ENCODE data around the gene JPH4.
"Not testable (repeated sequence)": the region's sequence is repeated elsewhere in the genome, so short reads cannot be mapped to it uniquely, and the experiment has no call there.

JPH4 gene

DNA sequence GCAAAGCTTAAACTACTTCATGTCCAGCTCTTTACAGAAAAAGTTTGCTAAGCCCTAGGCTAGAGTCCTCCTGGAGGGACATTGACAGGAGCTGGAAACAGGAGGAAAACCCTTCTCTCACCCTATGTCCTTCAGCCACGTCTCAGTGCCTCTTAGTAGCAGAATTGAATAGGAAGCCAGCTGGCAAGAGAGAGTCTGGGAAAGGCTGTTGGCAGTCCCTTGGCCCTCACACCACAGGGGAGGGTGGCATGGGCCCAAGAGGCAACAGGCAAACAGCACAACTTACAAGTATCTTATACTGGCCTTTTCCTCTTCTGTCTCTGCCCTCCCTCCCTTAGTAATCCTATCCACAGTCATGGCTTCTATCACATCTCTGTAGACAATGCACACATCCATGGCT lies 29.9 kb upstream of the JPH4 start:
- no peak for DNase-seq

DNA sequence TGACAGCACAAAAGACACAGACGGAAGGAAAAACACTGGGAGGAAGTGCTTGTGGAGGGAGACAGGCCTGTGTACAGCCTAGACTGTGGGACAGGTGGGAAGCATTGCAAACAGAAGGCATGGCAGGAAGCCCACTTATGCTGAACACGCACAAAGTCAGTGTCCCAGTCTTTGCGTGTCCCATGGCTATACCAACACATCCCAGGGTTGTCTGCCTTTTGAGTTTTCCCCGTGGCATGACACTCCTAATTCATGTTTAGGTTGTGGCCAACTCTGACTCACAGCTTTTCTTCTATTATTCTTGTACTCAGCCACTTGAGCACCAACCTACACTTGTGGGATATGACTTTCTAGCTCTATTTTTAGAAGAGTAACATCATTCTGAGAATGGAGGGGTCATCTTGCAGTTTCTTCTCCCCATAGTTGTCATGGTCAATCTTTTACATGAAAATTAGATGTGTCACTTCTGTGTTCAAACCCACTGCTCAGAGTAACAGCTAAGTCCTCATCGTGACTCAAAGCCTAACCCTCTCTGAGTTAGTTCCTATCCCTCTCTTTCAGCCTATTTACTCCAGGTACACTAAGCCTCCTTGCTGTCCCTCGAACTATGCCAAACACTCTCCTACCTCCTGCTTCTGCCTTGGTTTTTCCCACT lies 27.5 kb upstream of the JPH4 start:
- DNase-seq, result no peak

DNA sequence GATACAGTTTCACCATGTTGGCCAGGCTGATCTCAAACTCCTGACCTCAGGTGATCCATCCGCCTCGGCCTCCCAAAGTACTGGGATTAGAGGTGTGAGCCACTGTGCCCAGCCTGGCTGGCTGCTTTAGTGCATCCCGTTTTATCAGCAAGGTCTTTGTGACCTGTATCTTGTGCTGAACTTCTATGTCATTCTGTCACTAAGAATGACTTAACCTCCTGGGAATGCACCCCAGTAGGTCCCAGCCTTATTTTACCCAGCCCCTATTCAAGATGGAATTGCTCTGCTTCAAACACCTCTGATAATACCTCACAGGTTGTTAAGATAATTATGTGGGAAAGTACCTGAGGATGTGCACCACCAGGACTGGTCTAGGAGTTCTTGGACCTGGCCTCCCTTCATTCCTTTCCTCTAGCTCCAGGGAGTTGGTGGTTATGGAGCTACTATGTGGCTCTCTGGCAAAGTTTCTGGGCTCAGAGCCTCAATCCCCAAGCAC lies 26.1 kb upstream of the JPH4 start:
- DNase-seq, result no peak

DNA sequence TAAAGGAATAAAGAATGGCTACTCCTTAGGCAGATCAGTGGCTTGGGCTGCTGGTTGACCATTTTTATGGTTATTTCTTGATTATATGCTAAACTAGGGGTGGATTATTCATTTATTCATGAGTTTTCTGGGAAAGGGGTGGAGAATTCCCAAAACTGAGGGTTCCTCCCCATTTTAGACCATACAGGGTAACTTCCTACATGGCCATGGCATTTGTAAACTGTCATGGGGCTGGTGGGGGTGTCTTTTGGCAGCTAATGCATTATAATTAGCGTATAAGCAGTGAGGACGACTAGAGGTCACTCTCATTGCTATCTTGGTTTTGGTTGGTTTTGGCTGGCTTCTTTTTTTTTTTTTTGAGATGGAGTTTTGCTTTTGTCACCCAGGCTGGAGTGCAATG lies 25.6 kb upstream of the JPH4 start:
- DNase-seq, result no peak

DNA sequence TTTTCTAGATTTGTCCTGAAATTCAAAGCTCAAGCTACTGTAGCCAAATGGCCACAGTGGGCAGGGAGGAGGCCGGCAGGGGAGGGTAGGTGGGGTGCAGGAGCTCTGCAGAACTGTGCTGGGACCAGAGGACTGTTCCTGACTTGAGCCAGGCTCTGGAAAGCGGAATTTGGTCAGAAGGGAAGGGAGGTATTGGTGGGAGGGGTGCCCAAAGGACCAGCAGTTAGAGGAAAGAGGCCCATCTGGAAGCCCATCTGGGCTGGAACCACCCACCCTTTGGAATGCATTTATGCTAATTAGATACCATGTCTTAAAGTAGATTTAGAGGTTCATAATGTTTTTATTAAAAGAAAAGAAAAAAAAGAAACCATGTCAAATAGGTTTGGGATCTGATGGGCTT lies 24.5 kb upstream of the JPH4 start:
- no peak for DNase-seq

DNA sequence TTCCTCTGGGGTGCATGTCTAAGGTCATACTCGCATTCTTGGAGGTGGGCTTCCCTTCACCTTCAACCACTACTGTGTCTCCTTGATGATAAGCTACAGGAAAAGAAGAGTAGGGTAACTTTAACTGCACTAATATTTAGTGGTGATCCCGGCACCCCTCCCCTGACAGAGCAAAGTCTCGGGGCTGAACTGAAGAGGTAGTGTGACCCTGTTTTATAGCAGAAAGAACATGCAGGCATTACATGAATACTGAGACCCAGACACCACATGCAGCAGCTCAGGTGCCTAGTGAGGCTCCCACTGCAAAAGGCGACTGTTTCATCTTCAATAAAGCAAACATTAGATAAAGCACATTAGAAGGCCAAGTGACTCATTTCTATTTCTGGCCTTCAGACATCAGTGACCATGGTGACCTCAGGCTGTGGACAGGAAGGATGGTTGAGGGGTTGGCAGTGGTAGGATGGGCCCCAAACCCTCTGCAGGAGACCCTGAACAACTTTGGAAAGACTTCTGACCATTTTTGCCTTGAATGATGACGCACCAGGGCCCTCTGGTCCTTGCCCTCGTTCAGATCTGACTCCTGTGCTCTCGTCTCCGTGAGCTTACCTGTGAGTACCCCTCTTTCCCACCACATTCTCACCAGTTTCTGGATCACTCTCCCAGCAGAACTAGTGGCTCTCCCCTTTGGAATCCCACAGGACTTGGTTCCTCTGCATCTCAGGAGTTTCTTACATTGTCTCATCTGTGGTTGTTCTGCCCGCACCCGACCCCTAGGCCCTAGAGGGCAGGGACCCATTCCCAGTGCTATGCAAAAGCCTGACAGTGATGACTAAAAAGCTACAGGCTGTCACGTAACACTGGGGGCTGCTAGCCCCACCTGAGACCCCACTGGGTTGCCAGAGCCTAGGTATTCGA lies 23.8 kb upstream of the JPH4 start:
- no peak for DNase-seq

DNA sequence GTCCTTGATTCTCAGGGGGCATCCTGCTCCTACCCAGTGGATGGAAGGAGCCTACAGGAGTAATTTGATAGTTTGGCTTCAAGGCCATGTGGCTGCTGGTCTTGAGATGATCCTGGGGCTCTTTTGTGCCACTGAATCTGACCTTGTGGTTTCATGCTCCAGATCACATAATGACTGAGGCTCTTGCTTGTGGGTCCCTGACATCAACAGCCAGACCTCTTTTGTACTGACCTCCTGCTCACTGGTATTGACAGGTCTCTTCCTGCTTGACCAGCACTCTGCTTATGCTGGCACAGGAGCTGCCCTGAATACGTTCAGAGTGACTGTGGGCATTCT lies 23.2 kb upstream of the JPH4 start:
- no peak for DNase-seq

DNA sequence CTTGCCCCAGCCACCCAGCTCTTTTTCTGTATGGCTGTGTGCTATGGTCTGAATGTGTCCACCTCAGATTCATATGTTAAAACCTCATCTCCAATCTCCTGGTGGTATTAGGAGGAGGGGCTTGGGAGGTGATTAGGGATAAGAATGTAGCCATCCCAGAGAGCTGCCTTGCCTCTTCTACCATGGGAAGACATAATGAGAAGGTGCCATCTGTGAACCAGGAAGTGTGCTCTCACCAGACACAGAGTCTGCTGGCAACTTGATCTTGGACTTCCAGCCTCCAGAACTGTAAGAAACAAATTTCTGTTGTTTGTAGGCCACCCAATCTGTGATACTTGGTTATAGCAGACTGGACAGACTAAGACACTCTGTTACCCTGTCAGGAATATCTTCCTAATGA lies 22.8 kb upstream of the JPH4 start:
- DNase-seq, result no peak

DNA sequence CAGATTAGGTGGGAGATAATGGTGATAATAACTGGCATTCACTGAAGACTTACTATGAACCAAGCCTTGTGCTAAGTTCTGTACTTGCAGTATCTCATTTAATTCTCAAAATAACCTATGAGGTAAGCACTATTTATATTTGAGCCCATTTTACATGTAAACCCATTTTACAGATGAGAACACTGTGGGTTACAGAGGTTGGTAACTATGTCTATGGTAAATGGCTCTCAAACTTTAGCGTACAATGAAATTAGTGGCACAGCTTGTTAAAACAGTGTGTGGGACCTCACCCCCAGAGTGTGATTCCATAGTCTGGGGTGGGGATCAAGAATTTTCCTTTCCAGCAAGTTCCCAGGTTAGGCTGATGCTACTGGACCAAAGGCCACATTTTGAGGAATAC lies 22.2 kb upstream of the JPH4 start:
- no peak for DNase-seq

DNA sequence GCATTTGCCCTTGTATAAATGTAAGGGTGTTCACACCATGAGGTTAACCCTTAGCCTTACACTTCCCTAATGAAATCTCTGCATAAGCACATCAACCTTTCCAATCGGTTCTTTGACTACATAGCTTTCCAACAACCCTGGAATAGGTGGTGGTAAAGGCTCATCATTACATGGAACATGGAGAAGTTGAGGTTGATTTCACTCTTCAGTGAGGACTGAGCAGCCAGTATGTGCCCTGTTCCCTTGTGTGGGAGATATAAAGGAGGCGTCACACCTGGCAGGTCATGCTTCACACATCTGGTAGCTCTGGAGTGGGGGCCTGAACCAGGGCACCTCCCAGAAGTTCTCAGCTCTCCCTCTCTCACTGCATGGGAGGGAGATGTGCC lies 21.7 kb upstream of the JPH4 start:
- DNase-seq, result no peak

DNA sequence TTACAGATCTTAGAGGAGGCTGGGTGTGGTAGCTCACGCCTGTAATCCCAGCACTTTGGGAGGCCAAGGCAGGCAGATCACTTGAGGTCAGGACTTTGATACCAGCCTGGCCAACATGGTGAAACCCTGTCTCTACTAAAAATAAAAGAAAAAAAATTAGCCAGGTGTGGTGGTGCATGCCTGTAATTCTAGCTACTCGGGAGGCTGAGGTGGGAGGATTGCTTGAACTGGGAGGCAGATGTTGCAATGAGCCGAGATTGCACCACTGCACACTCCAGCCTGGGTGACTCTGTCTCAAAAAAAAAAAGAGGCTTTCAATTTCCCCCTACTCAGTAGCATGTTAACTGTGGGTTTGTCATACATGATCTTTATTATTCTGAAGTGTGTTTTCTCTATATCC lies 15.6 kb upstream of the JPH4 start:
- not testable (repeated sequence) for DNase-seq

DNA sequence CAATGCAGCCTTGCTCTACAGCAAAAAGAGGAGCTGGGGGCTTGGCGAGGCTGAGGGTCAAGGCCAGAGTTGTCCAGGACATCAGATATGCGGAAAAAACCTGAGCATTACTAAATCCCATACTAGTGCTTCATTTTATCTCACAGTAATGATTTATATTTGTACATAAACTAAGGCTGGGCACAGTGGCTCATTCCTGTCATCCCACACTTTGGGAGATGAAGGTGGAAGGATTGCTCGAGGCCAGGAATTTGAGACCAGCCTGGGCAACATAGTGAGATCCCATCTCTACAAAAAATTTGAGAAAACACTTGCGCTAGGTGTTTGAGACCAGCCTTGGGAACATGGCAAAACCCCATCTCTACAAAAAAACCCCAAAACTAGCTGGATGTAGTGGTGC lies 11.6 kb upstream of the JPH4 start:
- no peak for DNase-seq

DNA sequence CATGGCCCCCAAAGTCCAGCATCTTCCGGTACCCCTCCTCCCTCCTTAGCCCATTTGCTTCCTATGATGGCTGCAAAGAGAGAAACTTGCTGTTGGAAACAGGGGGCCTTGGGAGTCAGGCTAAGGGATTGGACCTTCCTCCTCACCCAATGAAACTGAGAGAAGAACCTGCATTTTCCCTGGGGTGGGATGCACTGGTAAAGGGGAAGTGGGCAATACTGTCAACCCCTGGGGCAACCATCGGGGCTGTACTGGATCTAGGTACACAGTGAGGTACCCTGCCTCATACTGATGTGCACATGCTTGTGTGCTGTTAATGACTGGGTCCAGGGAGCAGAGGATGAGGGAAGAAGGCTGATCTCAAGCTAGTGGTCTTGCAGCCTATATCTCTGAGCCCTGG lies 11.0 kb upstream of the JPH4 start:
- no peak for DNase-seq

DNA sequence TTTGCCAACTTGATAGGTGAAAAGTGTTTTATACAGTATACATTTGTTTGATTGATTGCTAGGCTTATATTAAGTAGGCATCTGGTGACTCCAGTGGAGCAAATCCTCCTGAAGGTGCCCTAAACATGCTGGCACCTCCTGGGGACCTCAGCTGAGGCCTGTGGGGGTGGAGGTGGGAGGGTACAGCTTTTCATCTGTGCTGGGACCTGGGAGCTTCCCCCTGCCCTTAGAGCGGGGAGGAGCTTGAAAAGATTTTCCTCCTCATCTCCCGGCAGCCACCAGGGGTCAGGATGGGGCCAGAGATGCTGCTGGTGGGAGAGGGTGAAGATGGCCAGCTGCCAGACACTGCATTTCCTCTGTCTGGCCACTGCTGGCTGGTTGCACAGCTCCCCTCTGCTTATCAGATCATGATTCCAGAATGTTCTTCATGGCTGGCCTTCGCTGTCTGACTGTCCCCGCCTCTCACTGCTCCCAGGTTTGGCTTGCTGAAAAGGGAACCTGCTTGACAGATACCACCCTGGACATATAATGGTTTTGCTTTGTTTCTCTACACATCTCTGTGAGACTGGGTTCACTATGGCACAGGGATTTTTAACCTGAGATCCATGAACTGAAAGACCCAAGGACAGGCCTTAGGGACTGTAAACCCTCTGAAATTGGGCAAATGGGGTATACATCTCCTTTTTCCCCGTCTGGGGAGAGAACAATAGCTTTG lies 10.5 kb upstream of the JPH4 start:
- peak; percentile 45 for DNase-seq

DNA sequence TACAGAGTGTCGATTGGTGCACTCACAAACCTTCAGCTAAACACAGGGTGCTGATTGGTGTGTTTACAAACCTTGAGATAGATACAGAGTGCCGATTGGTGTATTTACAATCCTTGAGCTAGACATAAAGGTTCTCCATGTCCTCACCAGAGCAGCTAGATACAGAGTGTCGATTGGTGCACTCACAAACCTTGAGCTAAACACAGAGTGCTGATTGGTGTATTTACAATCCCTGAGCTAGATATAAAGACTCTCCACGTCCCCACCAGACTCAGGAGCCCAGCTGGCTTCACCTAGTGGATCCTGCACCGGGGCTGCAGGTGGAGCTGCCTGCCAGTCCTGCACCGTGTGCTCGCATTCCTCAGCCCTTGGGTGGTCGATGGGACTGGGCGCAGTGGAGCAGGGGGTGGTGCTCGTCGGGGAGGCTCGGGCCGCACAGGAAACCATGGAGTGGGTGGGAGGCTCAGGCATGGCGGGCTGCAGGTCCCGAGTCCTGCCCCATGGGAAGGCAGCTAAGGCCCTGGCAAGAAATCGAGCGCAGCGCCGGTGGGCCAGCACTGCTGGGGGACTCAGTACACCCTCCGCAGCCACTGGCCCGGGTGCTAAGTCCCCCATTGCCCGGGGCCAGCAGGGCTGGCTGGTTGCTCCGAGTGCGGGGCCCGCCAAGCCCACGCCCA lies 6.1 kb upstream of the JPH4 start:
- DNase-seq, result not testable (repeated sequence)

DNA sequence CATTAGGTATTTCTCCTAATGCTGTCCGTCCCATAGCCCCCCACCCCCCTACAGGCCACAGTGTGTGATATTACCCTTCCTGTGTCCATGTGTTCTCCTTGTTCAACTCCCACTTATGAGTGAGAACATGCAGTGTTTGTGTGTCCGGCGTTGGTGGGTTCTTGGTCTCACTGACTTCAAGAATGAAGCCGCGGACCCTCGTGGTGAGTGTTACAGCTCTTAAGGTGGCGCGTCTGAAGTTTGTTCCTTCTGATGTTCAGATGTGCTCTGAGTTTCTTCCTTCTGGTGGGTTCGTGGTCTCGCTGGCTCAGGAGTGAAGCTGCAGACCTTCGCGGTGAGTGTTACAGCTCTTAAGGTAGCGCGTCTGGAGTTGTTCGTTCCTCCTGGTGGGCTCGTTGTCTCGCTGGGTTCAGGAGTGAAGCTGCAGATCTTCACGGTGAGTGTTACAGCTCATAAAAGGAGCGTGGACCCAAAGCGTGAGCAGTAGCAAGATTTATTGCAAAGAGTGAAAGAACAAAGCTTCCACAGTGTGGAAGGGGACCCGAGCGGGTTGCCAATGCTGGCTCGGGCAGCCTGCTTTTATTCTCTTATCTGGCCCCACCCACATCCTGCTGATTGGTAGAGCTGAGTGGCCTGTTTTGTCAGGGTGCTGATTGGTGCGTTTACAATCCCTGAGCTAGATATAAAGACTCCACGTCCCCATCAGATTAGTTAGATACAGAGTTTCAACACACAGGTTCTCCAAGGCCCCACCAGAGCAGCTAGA lies 5.4 kb upstream of the JPH4 start:
- not testable (repeated sequence) for DNase-seq

DNA sequence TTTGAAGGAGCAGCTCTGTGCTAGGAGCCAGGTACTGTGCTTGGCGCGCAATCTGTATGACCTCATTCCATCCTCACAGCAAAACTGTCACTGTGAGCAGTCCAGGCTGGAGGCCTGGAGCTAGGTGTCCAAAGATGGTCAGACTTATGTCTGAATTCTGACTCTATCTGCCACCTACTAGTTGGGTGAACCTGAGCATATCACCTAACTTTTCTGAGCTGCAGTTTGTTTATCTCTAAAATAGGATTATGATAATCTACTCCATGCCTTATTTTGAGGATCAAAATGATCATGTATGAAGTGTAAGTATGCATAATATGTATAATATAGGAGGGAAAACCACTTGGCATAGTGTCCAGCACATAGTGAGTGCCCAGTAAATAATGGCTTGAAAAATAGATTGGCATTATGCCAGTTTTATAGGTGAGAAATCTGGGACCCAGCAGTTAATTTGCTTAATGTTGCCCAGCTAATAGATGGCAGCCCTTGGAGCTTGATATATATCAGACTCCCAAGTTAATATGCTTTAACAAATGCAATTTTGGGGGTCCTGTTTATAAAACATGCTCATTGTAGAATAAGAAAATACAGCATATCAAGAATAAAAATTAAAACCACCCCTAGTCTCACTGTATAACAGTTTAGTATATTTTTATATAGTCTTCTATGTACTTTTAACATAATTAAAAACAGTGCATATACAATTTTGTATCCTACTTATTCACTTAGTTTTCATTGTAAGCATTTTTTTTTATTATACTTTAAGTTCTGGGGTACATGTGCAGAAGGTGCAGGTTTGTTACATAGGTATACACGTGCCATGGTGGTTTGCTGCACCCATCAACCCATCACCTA lies 4.5 kb upstream of the JPH4 start:
- no peak for DNase-seq

DNA sequence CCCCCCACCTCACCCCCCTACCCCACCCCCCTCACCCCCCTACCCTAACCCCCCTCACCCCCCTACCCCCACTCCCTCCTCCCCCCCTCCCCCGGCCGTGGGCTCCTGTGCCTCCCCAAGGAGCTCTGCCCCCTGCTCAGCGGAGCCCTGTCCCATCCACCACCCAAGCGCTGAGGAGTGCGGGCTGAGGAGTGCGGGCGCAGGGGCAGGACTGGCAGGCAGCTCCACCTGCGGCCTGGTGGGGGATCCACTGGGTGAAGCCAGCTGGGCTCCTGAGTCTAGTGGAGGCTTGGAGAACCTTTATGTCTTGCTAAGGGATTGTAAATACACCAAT lies 2.3 kb upstream of the JPH4 start:
- DNase-seq, result no peak

DNA sequence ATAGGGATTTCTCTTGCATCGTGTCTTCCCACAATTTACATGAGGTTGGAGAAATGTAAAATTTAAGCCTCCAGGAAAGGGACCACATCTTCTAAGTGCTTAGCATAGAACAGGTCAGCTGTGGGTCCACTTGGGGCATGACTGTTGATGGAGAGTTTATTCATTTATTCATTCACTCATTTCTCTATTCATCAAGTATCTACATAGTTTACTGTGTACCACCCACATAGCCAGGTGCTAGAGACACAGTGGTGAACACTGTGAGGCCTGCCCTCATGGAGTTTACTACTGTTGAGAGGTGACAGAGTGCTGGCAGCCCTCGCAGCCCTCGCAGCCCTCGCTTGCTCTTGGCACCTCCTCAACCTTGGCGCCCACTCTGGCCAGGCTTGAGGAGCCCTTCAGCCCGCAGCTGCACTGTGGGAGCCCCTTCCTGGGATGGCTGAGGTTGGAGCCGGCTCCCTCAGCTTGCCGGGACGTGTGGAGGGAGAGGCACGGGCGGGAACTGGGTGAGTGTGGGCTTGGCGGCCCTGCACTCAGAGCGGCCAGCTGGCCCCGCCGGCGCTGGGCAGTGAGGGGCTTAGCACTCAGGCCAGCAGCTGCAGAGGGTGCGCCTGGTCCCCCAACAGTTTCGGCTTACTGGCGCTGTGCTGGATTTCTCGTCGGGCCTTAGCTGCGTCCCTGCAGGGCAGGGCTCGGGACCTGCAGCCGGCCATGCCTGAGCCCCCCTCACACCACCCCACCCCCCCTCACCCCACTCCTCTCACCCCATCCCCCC lies 1.7 kb upstream of the JPH4 start:
- no peak for DNase-seq

DNA sequence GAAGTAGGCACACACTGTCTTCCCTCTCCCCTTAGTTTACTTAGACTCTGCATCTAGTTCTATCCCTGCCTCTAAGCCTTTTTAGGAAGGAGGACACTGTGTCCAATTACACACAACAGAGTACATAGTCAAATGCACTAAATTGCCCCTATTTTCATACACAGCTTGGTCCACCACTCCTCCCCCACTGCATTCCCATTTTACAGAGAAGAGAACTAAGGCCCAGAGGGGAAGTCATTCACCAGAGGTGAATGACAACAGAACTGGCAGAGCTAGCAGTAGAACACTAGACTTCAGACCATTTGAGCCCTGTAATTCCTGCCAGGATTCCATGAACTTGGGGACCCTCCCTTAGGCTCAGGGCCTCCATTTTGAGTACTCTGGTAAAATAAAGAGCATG lies 1.1 kb upstream of the JPH4 start:
- DNase-seq, result no peak

DNA sequence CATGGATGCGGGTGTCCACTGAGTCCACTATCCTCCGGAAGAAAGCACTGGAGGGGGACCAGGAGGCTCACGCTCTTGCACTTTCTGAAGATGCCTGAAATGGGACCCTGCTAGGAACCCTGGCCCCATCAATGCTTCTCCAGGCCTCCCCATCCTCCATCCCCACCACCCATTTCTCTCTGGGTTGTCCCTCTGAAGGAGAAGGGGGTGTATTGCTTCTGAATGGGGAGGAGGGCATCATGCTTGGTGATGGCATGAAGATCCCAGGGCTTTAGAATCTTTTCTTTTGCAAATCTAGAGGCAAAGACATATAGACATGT lies 681 bp upstream of the JPH4 start:
- no peak for DNase-seq
